Heart left ventricle (tissue), 13 donors: ENCODE measurements around the gene DAGLA.
A peak's percentile ranks its signal among the peaks of the same experiment; 100 is the strongest.

Experiments used
- POLR2A ChIP-seq, 2 donors: fragments of 450-650 bp; IDR thresholded peaks; one replicate each; pipeline ENCODE4 v1.6.1; 2017; ENCODE audit warnings: antibody characterized with exemption in 2 of 2, mild to moderate bottlenecking in 2 of 2, moderate library complexity in 2 of 2
- TF ChIP-seq, protein P1 (sequence below), 12 donors: fragments of 200-600 bp; sonication (generic) in 4 of 12; IDR thresholded peaks; one replicate each; pipeline versions ENCODE4 v1.5.0 to v1.8.0; 2018 to 2022; ENCODE audit warnings: antibody characterized with exemption in 12 of 12, mild to moderate bottlenecking in 5 of 12
- donor health status: ischemic (EF 13 %, LVEDD 7.1; RV severe dilation, severe dysfunction).
- donor health status: DM: no; HTN: yes; CAD: no.
- donor health status: DM: no; HTN: no; CAD: no.
- donor health status: ischemic (EF 25% LVEDD 6.9; RV normal size, moderate dysfunction).
- donor health status: ischemic (EF 25% LVEDD 5.7; RV mildly dilated, moderate dysfunction).
- donor health status: ischemic (EF 35%, LVEDD 5.7; RV mildly dilated, moderate dysfunction).
- donor health status: nonischemic (EF 11% LVEDD 7.7; RV severe dilation, severe dysfunction).
- donor health status: DM: yes; HTN: yes; CAD: no.
- donor health status: PGD.
- donor health status: ischemic (EF 29% LVEDD 5.4; RV normal size, mild dysfunction).
- donor health status: nonischemic (EF 23%, LVEDD 6.1; RV moderate dilation, normal function).

DNA sequence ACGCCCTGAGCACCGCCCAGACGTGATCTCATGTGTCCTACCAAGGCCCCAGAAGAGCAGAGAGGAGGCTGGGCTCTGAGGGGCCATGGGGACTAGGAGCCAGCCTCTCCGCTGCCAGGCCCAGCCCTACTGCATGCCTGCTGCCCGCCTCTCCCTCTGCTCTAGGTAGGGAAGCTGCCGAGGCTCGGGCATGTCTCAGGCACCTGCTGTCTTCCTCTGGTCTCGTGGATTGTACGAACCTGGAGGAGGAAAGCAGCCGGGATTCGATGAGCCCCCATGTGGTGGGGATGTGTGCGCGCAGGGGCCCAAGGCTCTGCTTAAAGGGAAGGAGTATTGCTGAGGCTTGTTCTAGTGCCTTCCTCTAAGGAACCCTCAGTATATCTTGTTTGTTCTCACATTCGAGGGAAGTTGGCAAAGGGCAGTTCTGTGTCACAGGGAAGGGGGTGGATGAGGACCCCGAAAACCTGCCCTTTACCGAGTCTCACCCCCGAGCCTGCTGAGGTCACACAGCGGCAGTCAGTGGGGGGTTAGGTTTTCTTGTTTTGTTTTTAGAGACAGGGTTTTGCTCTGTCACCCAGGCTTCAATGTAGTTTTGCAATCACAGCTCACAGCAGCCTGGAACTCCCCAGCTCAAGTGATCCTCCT, 21.2 kb downstream of the DAGLA start:
- TF ChIP-seq, protein P1, sequence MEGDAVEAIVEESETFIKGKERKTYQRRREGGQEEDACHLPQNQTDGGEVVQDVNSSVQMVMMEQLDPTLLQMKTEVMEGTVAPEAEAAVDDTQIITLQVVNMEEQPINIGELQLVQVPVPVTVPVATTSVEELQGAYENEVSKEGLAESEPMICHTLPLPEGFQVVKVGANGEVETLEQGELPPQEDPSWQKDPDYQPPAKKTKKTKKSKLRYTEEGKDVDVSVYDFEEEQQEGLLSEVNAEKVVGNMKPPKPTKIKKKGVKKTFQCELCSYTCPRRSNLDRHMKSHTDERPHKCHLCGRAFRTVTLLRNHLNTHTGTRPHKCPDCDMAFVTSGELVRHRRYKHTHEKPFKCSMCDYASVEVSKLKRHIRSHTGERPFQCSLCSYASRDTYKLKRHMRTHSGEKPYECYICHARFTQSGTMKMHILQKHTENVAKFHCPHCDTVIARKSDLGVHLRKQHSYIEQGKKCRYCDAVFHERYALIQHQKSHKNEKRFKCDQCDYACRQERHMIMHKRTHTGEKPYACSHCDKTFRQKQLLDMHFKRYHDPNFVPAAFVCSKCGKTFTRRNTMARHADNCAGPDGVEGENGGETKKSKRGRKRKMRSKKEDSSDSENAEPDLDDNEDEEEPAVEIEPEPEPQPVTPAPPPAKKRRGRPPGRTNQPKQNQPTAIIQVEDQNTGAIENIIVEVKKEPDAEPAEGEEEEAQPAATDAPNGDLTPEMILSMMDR (IDR thresholded peaks at IDR 0.05): peak in 6 of 12 donors; percentile 13 to 40 (median 29)
- no peak for TF ChIP-seq POLR2A (IDR thresholded peaks at IDR 0.05)
